NCI-H146 (cell line): Measurements from ENCODE around the gene CSHL1.
A peak's percentile ranks its signal among the peaks of the same experiment; 100 is the strongest.
"Not testable (repeated sequence)": the region's sequence is repeated elsewhere in the genome, so short reads cannot be mapped to it uniquely, and the experiment has no call there.

Experiments used
- DNase-seq: peaks from one replicate; lab custom pipeline; 2025; lab: John Stamatoyannopoulos, UW

The CSHL1 gene

GRCh38 chr17:63918789-63919305 is 7.8 kb upstream of the CSHL1 start, which contains the start of gene GH1:
GH1 (minus strand) TSS chr17:63918839; CDS start chr17:63918776, 63 bp downstream.
- not testable (repeated sequence) for DNase-seq

- no peak for DNase-seq
Measured at GRCh38 chr17:63918305-63918704, 7.2 kb upstream of the CSHL1 start.

GRCh38 chr17:63917646-63918045 is 6.6 kb upstream of the CSHL1 start:
- no peak for DNase-seq

GRCh38 chr17:63917206-63917605 is 6.1 kb upstream of the CSHL1 start:
- not testable (repeated sequence) for DNase-seq

- DNase-seq: no peak
Measured at GRCh38 chr17:63916566-63917185, 5.6 kb upstream of the CSHL1 start.

GRCh38 chr17:63915753-63916152 is 4.7 kb upstream of the CSHL1 start:
- not testable (repeated sequence) for DNase-seq

- no peak for DNase-seq
Measured at GRCh38 chr17:63914471-63914870, 3.4 kb upstream of the CSHL1 start.

- no peak for DNase-seq
Measured at GRCh38 chr17:63911657-63912100, 621 bp upstream of the CSHL1 start.

- DNase-seq: no peak
Measured at GRCh38 chr17:63910096-63910495, 962 bp downstream of the CSHL1 start.

GRCh38 chr17:63909586-63909985 is 1.5 kb downstream of the CSHL1 start:
- DNase-seq: not testable (repeated sequence)

GRCh38 chr17:63907161-63907778 is 3.8 kb downstream of the CSHL1 start:
- not testable (repeated sequence) for DNase-seq

- not testable (repeated sequence) for DNase-seq
Measured at GRCh38 chr17:63904796-63905195, 6.3 kb downstream of the CSHL1 start.

GRCh38 chr17:63903787-63904201 is 7.3 kb downstream of the CSHL1 start:
- DNase-seq: not testable (repeated sequence)

GRCh38 chr17:63901971-63902370 is 9.1 kb downstream of the CSHL1 start:
- DNase-seq: not testable (repeated sequence)

- peak; percentile 16 for DNase-seq
Measured at GRCh38 chr17:63898899-63899798, 11.9 kb downstream of the CSHL1 start.

- not testable (repeated sequence) for DNase-seq
Measured at GRCh38 chr17:63896524-63897354, 14.3 kb downstream of the CSHL1 start, which contains the start of gene CSH1. CSH1 (minus strand) TSS chr17:63896574; CDS start chr17:63896511, 63 bp downstream.

- DNase-seq: not testable (repeated sequence)
Measured at GRCh38 chr17:63894821-63895220, 16.2 kb downstream of the CSHL1 start.

GRCh38 chr17:63894021-63894420 is 17.0 kb downstream of the CSHL1 start:
- not testable (repeated sequence) for DNase-seq

- DNase-seq: peak; percentile 19
Measured at GRCh38 chr17:63892316-63893037, 18.6 kb downstream of the CSHL1 start.

GRCh38 chr17:63889026-63889848 is 21.8 kb downstream of the CSHL1 start:
- peak; percentile 27 for DNase-seq
